Natural killer cell treated with Interleukin-12 subunit alpha and Interleukin-12 subunit beta and Interleukin-15 and Interleukin-18, amount 100 ng/mL, for 72 hours (primary cell): ENCODE results near the gene SZT2. TPM values are rescaled to one million over a fixed set of nuclear protein-coding genes. Genes with fewer than 3 reads are reported as not detected.
"Not testable (repeated sequence)": the region's sequence is repeated elsewhere in the genome, so short reads cannot be mapped to it uniquely, and the experiment has no call there.

Source experiments
- ATAC-seq, 2 donors: fragments of 150-1000 bp; cut with Tn5 transposase in 1 of 2; sonication (Bioruptor Pico), chemical (Tn5 transposase) in 1 of 2; 2 replicates each; pipeline ENCODE4 v1.10.0; 2021
- DNase-seq: peaks from one replicate; pipeline ENCODE4 v3.0.0; 2022; ENCODE audit warnings: low spot score
- H3K27ac Mint-ChIP-seq, 2 donors: 1 replicate in 1 of 2; 2 replicates in 1 of 2; pipeline ENCODE4 v1.8.0; 2022; ENCODE audit warnings: mixed read lengths in 2 of 2, mild to moderate bottlenecking in 1 of 2, moderate library complexity in 1 of 2
- H3K27me3 Mint-ChIP-seq, 2 donors: 1 replicate in 1 of 2; 2 replicates in 1 of 2; pipeline ENCODE4 v1.8.0; 2022; ENCODE audit warnings: mixed read lengths in 2 of 2
- H3K36me3 Mint-ChIP-seq: one replicate; pipeline ENCODE4 v1.8.0; 2022; ENCODE audit warnings: mixed read lengths
- H3K4me1 Mint-ChIP-seq, 2 donors: 1 replicate in 1 of 2; 2 replicates in 1 of 2; pipeline ENCODE4 v1.8.0; 2022; ENCODE audit warnings: low read depth in 2 of 2, mixed read lengths in 2 of 2, mild to moderate bottlenecking in 1 of 2
- H3K4me3 Mint-ChIP-seq: one replicate; pipeline ENCODE4 v1.8.0; 2022; ENCODE audit warnings: mixed read lengths
- H3K9me3 Mint-ChIP-seq: 2 replicates; pipeline ENCODE4 v1.8.0; 2022; ENCODE audit warnings: mixed read lengths
- total RNA-seq, 2 donors: library from RNA; stranded (reverse); gene quantifications; one replicate each; pipeline ENCODE4 v1.2.3, GENCODE V29; 2022

Gene SZT2
- total RNA-seq, 2 donors from 2014 or later, result 73.3 to 119 TPM

GRCh38 chr1:43367026-43367903, 22.4 kb upstream of the SZT2 start:
- H3K4me3 Mint-ChIP-seq, result peak overlapping the region; percentile 94
- peaks cover 11% of the 10 kb centered on the region for H3K36me3 Mint-ChIP-seq
- ATAC-seq (peak; percentile 77 to 85), DNase-seq (no peak)
- H3K27me3 Mint-ChIP-seq, result no peaks in the 10 kb centered on the region
- H3K9me3 Mint-ChIP-seq, result no peaks in the 10 kb centered on the region
- peaks cover 43 to 48% of the 10 kb centered on the region in 2 donors for H3K4me1 Mint-ChIP-seq
- H3K27ac Mint-ChIP-seq, result peak overlapping the region; percentile 80 to 84

- DNase-seq, result peak; percentile 94
- peak within 1 kb of the TSS; percentile 94 for H3K4me3 Mint-ChIP-seq
- ATAC-seq, result peak; percentile 93 to 97
- H3K27me3 Mint-ChIP-seq, result no peaks in the 10 kb centered on the region
- peaks cover 8% of the 10 kb centered on the region for H3K36me3 Mint-ChIP-seq
- H3K27ac Mint-ChIP-seq, result peak within 1 kb of the TSS; percentile 84 to 88
- peaks cover 42 to 45% of the 10 kb centered on the region in 2 donors for H3K4me1 Mint-ChIP-seq
- no peaks in the 10 kb centered on the region for H3K9me3 Mint-ChIP-seq
Measured at GRCh38 chr1:43367904-43368645, 21.6 kb upstream of the SZT2 start, which contains the start of gene ELOVL1. Gene ELOVL1, minus strand, starts transcription at chr1:43368011. Its CDS starts 2,402 bp downstream, at chr1:43365609.

- ATAC-seq (no peak), DNase-seq (no peak)
- H3K36me3 Mint-ChIP-seq, result peaks cover 7% of the 10 kb centered on the region
- peaks cover 40 to 42% of the 10 kb centered on the region in 2 donors for H3K4me1 Mint-ChIP-seq
- no peaks in the 10 kb centered on the region for H3K27me3 Mint-ChIP-seq
- H3K9me3 Mint-ChIP-seq, result no peaks in the 10 kb centered on the region
- H3K4me3 Mint-ChIP-seq, result peak overlapping the region; percentile 94
- peak overlapping the region; percentile 84 to 88 for H3K27ac Mint-ChIP-seq
Measured at GRCh38 chr1:43368646-43369020, 21.1 kb upstream of the SZT2 start.

GRCh38 chr1:43369779-43370178, 19.9 kb upstream of the SZT2 start:
- ATAC-seq, H3K27me3 Mint-ChIP-seq, H3K36me3 Mint-ChIP-seq, H3K9me3 Mint-ChIP-seq, H3K4me3 Mint-ChIP-seq, DNase-seq, H3K27ac Mint-ChIP-seq: not testable (repeated sequence)
- H3K4me1 Mint-ChIP-seq, result peaks cover 30% of the 10 kb centered on the region in 2 donors

GRCh38 chr1:43370564-43370963, 19.1 kb upstream of the SZT2 start:
- Mint-ChIP-seq H3K4me1 (peaks cover 22 to 23% of the 10 kb centered on the region in 2 donors), H3K27ac (peak overlapping the region in 1 of 2 donors; percentile 38), H3K27me3 (no peaks in the 10 kb centered on the region), H3K9me3 (no peaks in the 10 kb centered on the region), H3K36me3 (no peaks in the 10 kb centered on the region), H3K4me3 (peak overlapping the region; percentile 46)
- no peak for ATAC-seq
- DNase-seq, result no peak

- Mint-ChIP-seq H3K27me3 (no peaks in the 10 kb centered on the region), H3K4me1 (peaks cover 14 to 15% of the 10 kb centered on the region in 2 donors), H3K27ac (no peak overlapping the region), H3K36me3 (no peaks in the 10 kb centered on the region), H3K4me3 (no peak overlapping the region), H3K9me3 (no peaks in the 10 kb centered on the region)
- ATAC-seq (no peak), DNase-seq (no peak)
Measured at GRCh38 chr1:43372172-43372571, 17.5 kb upstream of the SZT2 start.

- no peak overlapping the region for H3K4me3 Mint-ChIP-seq
- H3K27ac Mint-ChIP-seq, result no peak overlapping the region
- H3K27me3 Mint-ChIP-seq, result no peaks in the 10 kb centered on the region
- H3K36me3 Mint-ChIP-seq, result no peaks in the 10 kb centered on the region
- H3K9me3 Mint-ChIP-seq, result no peaks in the 10 kb centered on the region
- ATAC-seq (no peak), DNase-seq (no peak)
- peaks cover 12% of the 10 kb centered on the region in 2 donors for H3K4me1 Mint-ChIP-seq
Measured at GRCh38 chr1:43373066-43373940, 16.4 kb upstream of the SZT2 start.

- no peak overlapping the region for H3K27ac Mint-ChIP-seq
- H3K36me3 Mint-ChIP-seq, result peaks cover 5% of the 10 kb centered on the region
- H3K4me3 Mint-ChIP-seq, result no peak overlapping the region
- no peaks in the 10 kb centered on the region for H3K9me3 Mint-ChIP-seq
- no peak for DNase-seq
- no peaks in the 10 kb centered on the region for H3K27me3 Mint-ChIP-seq
- ATAC-seq, result no peak
- peaks cover 5 to 8% of the 10 kb centered on the region in 2 donors for H3K4me1 Mint-ChIP-seq
Measured at GRCh38 chr1:43376723-43377235, 12.9 kb upstream of the SZT2 start.

- peaks cover 5 to 8% of the 10 kb centered on the region in 2 donors for H3K4me1 Mint-ChIP-seq
- ATAC-seq, result no peak
- no peaks in the 10 kb centered on the region for H3K9me3 Mint-ChIP-seq
Measured at GRCh38 chr1:43377831-43378230, 11.9 kb upstream of the SZT2 start.

GRCh38 chr1:43379476-43379875, 10.2 kb upstream of the SZT2 start:
- H3K9me3 Mint-ChIP-seq, result no peaks in the 10 kb centered on the region
- peaks cover 5 to 8% of the 10 kb centered on the region in 2 donors for H3K4me1 Mint-ChIP-seq
- no peak overlapping the region for H3K27ac Mint-ChIP-seq
- no peak overlapping the region for H3K4me3 Mint-ChIP-seq
- peaks cover 14% of the 10 kb centered on the region for H3K36me3 Mint-ChIP-seq
- H3K27me3 Mint-ChIP-seq, result no peaks in the 10 kb centered on the region
- ATAC-seq, result no peak
- no peak for DNase-seq

More at GRCh38 chr1:43377831-43378230, 11.9 kb upstream of the SZT2 start:
- Mint-ChIP-seq H3K27me3 (no peaks in the 10 kb centered on the region), H3K36me3 (peaks cover 5% of the 10 kb centered on the region), H3K4me3 (no peak overlapping the region), H3K27ac (no peak overlapping the region)
- no peak for DNase-seq

GRCh38 chr1:43381612-43382011, 8.1 kb upstream of the SZT2 start:
- no peaks in the 10 kb centered on the region for H3K27me3 Mint-ChIP-seq
- H3K4me3 Mint-ChIP-seq, result no peak overlapping the region
- H3K4me1 Mint-ChIP-seq, result peaks cover 5 to 9% of the 10 kb centered on the region in 2 donors
- H3K36me3 Mint-ChIP-seq, result peaks cover 23% of the 10 kb centered on the region
- no peak for ATAC-seq
- no peaks in the 10 kb centered on the region for H3K9me3 Mint-ChIP-seq
- no peak for DNase-seq
- H3K27ac Mint-ChIP-seq, result no peak overlapping the region

GRCh38 chr1:43382027-43382779, 7.5 kb upstream of the SZT2 start:
- ATAC-seq (no peak), DNase-seq (no peak)
- Mint-ChIP-seq H3K36me3 (peaks cover 28% of the 10 kb centered on the region), H3K27me3 (no peaks in the 10 kb centered on the region), H3K4me1 (peaks cover 5 to 8% of the 10 kb centered on the region in 2 donors), H3K4me3 (no peak overlapping the region), H3K9me3 (no peaks in the 10 kb centered on the region), H3K27ac (no peak overlapping the region)
